Renal pelvis (tissue), 4 donors: ENCODE results near the gene NEDD4L. TPM values are rescaled to one million over a fixed set of nuclear protein-coding genes. Genes with fewer than 3 reads are reported as not detected.
"Not testable (repeated sequence)": the region's sequence is repeated elsewhere in the genome, so short reads cannot be mapped to it uniquely, and the experiment has no call there.

Source experiments
- DNase-seq: peaks from one replicate; pipeline ENCODE4 v3.0.0-alpha.2; 2013
- polyA plus RNA-seq, 3 donors: library from polyadenylated mRNA; unstranded; fragments of 120-200 nt; gene quantifications; one replicate each; pipeline ENCODE4 v1.2.1, GENCODE V29; 2013; ENCODE audit not compliant: insufficient read length in 3 of 3

The NEDD4L gene
- polyA plus RNA-seq, 3 donors, result 103 to 179 (median 152) TPM

DNA sequence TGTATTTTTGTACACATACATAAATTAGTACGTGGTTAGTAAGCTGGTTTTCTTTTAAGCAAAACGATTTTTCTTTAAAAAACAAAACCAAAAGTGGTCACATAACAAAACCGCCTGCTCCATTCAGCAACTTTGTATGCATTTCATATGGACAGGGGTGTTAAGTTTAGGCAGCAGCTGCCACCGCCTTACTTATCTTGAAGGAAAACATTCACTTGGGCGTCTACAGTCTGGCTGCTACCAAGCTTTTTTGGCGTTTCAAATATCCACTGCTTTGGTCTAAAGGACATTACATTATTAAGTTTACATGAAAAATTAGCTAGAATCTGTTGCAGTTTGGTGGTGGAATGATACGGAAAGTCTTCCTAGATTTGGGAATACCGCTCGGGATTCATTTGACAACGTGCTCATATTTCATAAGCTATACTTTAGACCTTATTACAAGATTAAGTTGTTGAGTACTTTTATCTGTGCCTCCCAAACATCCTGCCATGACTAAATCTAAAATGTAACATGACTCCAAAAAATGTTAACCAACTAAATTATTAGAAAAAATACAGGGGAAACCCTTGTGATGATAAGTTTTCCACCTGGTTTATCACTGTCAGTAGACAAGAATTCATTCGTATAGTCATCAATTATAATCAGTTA, 214.8 kb downstream of the NEDD4L start:
- DNase-seq, result no peak

DNA sequence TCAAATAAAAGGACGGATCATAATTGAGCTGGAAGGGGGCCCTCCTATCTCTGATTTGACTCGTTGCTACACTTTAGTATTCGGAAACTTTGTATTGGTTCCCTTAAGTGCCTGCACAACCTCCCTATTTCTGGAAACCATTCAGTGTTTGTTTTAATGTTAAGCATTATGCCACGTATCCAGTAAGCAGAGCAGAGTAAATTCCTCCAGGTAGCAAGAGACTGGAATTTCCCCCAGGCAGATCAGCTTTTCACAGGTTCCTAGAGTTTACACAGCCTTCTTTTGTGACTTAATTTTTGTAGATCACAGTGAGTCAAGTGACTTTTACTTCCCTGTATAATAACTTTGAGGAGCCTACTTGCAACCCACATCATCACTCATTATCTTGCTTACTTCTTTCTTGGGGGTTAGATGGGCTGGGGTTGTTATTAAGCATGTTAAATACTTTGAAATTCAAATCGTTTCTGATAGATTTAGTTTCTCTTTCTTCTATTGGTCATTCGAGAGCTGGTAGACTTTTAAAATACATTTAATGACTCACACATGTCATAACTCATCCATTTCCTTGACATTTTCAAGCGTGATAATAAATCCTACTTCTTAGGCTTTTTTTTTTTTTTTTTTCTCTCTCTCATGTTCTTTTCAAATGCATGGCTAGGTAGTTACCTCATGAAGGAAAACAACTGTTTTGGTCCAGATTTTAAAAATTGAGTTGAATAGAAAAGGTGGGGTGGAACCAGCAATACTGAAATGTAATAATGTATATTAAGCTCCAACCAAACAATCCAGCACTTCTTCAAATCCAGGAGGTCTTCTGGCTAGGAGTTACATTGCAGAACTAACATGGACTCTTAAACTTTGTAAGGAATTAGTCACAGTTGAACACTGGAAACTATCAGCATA, 219.3 kb downstream of the NEDD4L start:
- no peak for DNase-seq

DNA sequence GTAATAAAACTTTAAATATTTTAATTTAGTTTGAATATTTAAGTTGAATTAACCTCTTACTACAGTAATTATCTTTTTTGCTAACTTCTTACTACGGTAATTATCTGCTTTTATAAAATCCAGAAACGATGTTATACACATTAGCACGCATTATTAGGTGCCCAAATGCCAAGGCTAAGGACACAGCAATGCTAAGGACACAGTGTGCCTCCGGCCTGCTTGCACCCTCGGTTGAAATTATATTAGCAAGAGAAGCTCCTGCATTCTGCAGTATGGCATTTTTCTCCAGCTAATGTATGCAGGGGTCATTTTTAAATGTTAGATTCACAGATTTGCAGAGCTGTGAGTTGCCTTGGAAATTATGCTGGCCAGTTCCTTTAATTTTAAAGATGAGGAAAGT, 220.0 kb downstream of the NEDD4L start:
- DNase-seq, result no peak

DNA sequence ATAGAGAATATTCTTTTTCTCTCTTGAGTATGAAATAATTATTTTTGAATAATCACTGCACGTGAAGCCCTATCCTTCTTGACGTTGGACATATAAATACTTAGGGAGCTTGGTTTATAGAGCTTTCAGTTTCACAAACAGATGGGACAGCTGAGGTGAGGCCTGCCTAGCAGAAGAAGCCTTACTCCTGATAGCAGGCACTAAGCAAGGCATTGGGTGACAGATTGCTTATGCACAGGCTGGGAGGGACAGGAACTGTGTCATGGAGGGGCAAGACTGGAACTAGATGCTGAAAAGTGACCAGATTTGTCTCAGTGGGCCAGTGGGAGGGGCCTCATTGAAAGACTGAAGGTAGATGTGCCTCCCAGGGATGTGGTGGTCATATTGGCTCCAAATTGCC, 220.8 kb downstream of the NEDD4L start:
- no peak for DNase-seq

DNA sequence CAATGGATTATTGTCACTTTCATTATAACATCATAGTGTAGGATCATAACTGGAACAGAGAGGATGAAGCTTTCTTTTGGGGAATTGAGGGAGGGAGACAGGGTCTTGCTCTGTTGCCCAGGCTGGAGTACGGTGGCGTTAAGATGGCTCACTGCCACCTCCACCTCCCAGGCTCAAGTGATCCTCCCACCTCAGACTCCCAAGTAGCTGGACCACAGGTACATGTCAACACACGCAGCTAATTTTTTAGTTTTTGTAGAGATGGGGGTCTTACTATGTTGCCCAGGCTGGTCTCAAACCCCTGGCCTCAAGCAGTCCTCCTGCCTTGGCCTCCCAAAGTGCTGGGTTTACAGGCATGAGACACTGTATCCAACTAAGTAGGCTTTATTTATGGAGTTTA, 221.5 kb downstream of the NEDD4L start:
- not testable (repeated sequence) for DNase-seq

DNA sequence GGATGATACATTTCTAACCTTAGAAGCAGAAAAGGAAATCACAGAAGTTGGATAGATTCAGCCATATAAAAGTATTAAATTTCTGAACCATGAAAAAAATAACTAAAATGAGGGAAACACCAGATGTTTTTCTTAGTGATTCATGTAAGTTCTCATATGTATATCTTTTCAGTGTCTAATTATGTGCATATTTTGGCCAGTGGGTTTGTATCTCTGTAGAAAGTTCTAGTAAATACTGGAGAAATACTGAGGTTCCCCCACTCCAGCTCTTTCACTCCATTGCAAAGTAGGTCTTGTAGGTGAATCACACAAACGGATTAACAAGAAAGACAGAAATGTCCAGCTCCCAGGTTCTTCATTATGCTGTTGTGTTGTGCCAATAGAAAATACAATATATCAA, 222.3 kb downstream of the NEDD4L start:
- DNase-seq, result no peak

DNA sequence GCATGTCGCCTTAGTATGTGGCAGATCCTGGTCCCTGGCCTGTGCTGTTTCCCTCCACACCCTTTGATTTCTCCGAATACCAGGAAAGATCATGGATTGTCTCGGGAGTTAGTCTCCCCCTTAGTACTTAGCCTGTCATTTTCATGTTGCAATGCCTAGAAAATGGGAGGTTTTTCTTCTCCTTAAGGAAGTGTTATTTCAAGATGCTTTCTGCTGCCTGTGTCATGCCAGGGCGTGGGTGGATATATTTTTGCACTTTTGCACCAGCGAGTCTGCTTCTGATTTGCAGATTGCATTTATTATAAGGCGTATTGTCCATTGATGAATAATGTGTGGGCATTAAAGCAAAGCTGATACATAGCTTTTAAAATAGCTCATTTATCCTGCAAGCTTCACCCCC, 223.5 kb downstream of the NEDD4L start:
- DNase-seq, result no peak

DNA sequence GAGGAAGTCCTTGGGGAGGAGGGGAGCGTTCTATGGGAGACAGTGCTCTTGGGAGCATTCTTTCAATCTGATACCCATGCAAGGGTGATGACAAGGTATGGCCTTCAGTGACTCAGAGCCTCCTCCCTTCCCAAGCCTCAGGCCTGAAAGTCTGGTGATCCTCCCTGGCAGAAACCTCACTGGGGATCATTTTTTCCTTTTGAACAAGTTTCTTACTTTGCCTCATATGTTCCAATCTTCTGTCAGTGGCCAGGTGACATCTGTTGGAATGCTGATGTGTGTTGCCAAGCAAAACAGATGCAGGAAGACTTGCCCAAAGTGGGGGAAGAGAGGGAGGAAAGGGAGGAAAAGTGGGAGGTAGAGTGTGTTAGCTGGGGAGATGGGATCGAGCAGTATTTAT, 224.8 kb downstream of the NEDD4L start:
- DNase-seq, result no peak

DNA sequence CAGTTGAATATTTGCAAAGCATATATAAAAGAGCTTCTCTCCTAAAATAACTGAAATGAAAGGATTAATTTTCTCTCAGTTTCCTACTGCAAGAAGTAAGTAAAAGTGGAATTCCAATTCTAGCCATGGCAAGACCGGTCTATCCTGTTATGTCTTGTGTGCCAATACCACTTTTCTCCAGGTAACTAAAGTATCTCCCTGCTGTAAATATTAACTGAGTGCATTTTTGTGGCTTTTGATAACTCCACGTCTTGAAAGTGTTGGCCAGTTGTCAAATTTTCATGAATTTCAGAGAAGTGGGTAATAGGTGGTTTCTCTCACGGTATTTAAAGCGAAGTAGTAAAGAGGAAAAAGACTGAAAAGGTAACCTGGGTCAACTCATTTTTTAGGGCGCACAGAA, 225.9 kb downstream of the NEDD4L start:
- no peak for DNase-seq

DNA sequence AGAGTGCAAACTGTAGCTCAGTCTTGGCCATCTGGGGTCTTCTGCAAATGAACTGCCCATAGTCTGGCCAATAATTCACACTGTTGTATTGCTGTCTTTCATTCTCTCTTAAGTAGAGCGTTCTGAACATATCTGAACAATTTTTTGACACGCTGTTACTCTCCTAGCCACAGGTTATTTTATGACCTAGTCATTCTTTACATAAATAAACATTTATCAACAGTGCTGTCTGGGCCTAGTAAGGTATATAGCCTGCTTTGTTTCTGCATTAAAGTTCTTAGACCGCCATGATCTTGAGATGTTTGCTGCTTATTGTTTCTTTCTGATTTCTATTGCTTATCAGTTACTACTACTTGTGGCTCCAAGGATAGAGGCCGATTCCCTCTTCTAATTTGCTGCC, 226.4 kb downstream of the NEDD4L start:
- no peak for DNase-seq

DNA sequence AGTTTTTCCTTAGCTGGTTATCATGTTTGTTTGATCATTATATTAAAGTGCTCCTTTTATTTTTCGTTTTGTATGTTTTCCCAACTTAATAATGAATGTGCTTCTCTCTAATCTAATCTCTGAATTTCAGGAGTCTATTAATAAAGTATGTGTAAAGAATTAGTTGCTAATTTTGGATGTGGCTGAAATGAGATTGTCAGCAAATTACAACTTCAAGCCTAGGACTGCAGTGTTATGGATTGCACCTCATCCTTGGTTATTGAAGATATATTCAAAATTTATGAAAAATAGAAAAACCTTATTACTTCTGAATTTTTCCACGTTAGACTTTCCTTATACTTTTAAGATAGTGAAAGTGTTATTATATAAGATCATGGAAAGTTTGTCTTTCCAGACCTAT, 227.7 kb downstream of the NEDD4L start:
- no peak for DNase-seq

DNA sequence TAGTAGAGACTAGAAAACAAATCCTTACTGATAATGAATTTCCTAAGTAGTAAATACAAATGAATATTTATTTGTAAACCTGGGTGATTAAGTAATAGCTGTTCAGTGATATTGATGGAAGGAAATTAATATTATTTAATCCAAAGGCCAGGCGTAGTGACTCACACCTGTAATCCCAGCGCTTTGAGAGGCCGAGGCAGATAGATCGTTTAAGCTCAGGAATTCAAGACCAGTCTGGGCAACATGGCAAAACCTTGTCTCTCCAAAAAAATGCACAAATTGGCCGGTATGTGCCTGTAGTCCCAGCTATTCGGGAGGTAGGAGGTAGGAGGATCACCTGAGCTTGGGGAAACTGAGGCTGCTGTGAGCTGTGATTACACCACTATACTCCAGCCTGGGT, 228.2 kb downstream of the NEDD4L start:
- no peak for DNase-seq

DNA sequence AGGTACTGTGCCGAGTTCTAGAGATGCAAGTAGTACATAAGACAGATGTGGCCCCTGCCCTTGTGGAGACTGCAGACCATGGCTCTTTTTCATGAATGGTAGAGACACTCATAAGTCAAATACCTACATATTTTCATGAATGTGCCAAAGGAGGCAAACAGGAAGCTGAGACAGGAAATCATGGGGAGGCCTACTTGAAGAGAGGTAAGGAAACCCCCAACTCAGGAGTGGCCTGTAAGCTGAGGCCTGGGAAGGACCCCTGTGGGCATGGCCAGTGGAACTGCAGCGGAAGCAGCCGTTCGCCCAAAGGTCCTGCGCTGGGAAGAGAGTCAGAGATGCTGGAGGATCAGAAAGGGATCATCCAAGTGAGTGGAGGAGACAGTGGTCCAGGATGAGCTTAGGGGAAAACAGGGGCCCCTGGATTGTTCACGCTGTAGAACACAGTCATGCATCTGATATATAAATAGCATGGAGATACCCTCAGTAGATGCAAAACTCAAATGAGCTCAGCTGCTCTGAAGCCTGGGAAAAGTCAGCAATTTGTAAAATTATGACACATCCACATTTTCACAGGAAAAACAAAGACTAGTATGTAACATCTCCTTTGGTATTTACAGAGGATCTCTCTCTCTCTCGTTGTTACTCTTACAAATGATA, 228.9 kb downstream of the NEDD4L start:
- DNase-seq, result no peak

DNA sequence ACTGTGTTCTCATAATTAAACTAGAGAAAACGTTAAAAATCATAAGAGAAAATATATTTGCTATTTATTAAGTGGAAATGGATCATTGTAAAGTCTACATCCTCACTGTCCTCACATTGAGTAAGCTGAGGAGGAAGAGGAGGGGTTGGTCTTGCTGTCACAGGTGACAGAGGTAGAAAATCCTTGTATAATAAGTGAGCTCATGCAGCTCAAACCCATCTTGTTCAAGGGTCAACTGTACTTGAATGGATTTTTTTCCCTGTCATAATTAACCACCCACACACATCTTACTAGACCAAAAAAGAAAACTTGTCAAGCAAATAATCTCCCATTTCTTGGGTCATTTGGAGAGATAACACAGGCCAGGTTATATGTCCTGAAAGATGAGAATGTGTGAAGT, 231.2 kb downstream of the NEDD4L start:
- no peak for DNase-seq

DNA sequence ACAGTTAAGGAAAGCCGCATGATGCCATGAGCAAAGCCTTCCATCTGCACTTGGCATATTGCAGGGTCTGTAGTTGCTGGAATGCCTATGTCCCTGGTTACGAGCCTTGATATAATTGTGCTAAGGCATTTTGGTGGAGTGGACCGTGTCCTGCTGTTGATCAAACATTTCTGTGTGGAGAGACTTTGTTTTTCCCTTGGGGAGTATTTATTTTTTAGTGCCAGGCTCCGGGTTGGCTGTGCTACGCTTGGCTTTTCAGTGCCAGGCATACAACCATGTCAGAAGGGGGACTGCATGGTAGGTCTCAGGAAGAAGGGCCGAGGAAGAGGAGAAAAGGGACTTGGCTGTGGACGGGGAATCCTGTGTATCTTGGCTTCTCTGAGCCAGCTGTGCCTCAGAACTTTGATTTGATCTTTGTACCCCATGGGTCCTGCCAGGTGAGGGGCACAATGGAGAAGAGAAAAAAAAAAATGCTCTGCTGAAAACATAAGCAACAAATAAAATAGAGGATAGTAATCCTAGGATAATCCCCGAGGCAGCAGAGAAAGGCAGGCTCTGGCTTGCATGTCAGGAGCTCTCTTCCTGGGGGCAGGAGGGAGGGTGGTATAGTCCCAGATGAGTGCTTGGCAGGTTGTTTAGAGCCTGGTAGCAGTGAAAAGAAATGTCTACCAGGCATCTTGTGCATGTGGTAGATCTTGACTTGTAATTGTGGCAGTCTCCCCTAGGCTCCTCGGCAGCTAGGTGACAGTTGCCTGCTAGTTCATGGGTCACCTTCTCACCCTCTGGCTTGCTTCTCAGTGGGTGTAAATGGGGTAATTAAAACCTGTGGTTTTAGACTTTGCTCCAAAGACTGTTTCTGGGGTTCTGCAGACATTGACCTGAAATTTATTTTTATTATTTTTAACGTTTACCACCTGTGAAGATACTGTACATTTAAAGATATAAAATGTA, 233.0 kb downstream of the NEDD4L start:
- DNase-seq, result no peak

DNA sequence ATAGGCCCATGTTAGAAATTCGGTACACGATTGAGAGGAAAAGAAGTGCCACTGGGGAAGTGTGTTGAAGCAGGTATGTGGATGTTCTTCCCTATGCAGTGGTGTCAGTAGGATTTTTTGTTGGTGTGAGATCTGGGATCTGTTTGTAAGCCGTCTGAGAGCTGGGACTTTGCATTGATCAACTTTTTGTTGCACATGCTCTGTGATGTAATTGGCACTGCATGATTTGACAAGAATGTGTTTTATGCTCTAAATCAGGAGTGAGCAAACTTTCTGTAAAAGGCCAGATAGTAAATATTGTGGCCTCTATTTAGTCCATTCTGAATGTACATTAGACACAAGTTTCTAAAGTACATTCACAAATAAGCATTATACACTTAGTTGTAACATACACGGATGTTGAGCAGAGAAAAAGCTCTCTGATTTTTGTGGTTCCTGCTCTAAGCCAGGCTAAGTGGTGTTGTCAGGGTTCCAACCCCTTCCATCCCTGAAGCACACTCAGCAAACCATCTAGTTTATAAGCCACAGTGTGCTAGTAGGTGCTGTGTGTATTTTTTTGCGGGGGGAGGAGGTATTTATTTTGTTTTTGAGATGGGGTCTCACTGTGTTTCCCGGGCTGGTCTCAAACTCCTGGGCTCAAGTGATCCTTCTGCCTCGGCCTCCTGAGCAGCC, 235.6 kb downstream of the NEDD4L start:
- DNase-seq, result no peak

DNA sequence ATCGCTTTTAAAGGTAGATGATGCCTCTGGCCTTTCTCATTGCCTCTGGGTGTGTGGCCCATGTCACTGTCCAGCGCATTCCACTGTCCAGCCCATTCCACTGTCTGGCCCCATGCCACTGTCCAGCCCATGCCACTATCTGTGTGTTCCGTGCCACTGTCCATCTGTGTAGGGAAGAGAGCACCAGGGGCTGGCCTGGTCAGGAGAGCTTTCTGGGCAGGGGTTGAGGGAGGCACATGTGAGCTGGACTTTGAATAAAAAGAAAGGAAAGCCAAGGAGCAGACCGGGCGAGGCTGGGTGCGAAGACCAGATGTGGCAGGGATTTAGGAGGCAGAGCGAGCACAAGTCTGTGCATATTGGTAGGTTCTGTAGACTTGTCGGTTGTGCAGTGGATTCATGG, 236.2 kb downstream of the NEDD4L start:
- DNase-seq, result no peak

DNA sequence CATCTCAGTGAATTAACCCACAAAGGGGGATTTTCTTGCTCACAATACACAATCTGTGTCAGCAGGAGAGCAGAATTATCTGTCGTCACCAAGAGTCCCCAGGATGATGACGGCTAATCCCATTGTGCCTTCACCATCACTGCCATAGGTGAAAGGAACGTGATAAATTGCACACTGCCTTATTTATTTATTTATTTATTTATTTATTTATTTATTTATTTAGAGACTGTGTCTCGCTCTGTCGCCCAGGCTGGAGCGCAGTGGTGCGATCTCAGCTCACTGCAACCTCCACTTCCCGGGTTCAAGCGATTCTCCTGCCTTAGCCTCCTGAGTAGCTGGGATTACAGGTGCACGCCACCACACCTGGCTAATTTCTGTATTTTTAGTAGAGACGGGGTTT, 238.8 kb downstream of the NEDD4L start:
- not testable (repeated sequence) for DNase-seq

DNA sequence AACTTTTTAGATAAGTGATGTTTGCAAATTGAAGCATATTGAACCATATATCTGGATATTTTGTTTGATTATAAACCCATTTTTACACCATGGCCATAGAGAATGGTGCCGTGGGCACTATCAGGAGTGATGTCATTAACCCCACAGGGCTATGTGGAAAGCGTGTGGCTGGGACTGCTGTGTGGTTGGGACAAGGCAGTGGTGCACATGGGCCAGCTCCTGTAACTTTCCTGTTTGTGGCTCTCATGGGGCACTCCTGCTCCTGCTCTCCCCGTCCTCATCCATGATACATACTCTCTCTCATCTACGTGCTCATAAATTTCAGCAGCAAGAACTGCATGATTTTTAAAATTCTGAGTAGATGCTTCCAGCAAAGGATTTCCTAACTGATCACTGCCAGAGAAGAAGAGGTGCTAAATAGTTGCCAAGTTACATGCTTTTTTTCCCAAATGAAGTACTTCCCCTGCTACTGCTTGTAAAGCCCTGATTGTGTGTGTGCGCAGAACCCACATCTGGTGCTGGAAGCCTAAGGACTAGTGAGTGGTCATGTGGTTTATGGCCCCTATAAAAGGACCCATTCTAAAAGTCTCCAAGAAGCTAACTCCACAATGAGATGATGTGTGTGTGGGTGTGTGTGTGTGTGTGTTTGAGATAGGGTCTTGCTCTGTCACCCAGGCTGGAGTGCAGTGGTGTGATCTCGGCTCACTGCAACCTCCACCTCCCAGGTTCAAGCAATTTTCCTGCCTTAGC, 240.8 kb downstream of the NEDD4L start:
- no peak for DNase-seq

DNA sequence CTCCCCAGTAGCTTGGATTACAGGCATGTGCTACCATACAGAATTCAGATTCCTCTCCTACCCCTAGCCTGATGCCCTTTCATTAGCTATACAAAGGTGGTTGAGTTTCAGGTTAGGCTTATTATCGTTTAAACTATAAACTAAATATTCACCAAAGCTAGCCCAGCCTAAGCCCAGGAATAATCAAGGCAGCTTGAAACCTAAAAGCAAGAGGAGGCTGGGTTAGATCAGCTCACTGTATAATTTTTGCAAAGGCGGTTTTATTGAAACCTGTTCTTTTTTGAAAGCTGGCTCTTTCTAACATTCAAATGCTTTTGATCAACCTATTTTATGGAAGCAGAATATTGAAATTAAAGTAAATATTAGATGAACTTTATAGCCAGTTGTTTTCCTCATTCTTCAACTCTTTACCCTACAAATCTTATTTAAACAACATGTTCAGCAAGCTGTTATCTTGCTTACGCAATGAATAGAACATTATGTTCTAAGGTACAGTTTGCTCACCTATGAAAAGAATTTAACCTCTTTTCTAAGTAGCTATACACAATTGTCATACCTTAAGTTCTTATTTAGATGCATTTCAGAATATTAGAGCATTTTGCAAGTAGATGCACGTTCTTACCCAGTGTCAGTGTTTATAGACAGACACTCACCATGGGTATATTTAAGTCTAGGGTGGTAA, 241.6 kb downstream of the NEDD4L start:
- no peak for DNase-seq
